ENCODE measurements around the gene ADARB2. TPM values are rescaled to one million over a fixed set of nuclear protein-coding genes. Genes with fewer than 3 reads are reported as not detected.

The ADARB2 gene
- polyA plus RNA-seq, 1 of the 3 experiments (the other 2 are of a cell fraction) = not detected

- POLR2A ChIA-PET = no interaction called here
These were observed 207.4 kb downstream of the ADARB2 start for GRCh38 chr10:1529806-1530413.

More at GRCh38 chr10:1529806-1530413, 207.4 kb downstream of the ADARB2 start:
- DNase-seq = no peak
- CTCF ChIA-PET = no interaction called here
- Histone ChIP-seq H3K79me2 (ENCODE audit: insufficient read depth) (no peaks in the 10 kb centered on the region), H2AFZ (ENCODE audit: low read depth) (no peak overlapping the region), H3K9me2 (no peaks in the 10 kb centered on the region; the same call in 1 of the 2 replicates), H3K4me3 (ENCODE audit: low read depth in 2 of 2, low read length in 1 of 2) (no peak overlapping the region), H3K27me3 (ENCODE audit: insufficient read depth) (no peaks in the 10 kb centered on the region), H3F3A (replicated peaks; ENCODE audit: insufficient read depth) (no peaks in the 10 kb centered on the region), H3K4me2 (no peak overlapping the region), H3K9me3 (no peaks in the 10 kb centered on the region), H3K36me3 (replicated peaks in 1 of 2; ENCODE audit: control insufficient read depth in 1 of 2, insufficient read depth in 2 of 2, low read length in 1 of 2) (no peaks in the 10 kb centered on the region), H3K9ac (no peak overlapping the region), H3K4me1 (ENCODE audit: control insufficient read depth in 1 of 2, insufficient read depth in 2 of 2, low read depth in 1 of 2, low read length in 1 of 2) (no peaks in the 10 kb centered on the region), H3K27ac (ENCODE audit: low read depth in 2 of 2, low read length in 1 of 2) (no peak overlapping the region), H4K20me1 (ENCODE audit: insufficient read depth) (no peaks in the 10 kb centered on the region)
- TF ChIP-seq REST (IDR thresholded peaks at IDR 0.05; ENCODE audit: low read depth, low read length) (no peak), RXRA (IDR thresholded peaks at IDR 0.05; ENCODE audit: borderline replicate concordance, low read depth) (no peak), TAF1 (IDR thresholded peaks at IDR 0.05; ENCODE audit: borderline replicate concordance, low read depth, low read length) (no peak), EP300 (IDR thresholded peaks at IDR 0.05; ENCODE audit: borderline replicate concordance in 1 of 2, low read depth in 1 of 2, low read length in 1 of 2) (no peak), EZH2phosphoT487 (IDR thresholded peaks at IDR 0.05; ENCODE audit: borderline replicate concordance, low read depth) (no peak), MEF2A (IDR thresholded peaks at IDR 0.05; ENCODE audit: borderline replicate concordance, low read depth) (no peak), RCOR1 (IDR thresholded peaks at IDR 0.05; ENCODE audit: low read length) (no peak), FOSL2 (IDR thresholded peaks at IDR 0.05; ENCODE audit: borderline replicate concordance, low read depth) (no peak), ZBTB33 (IDR thresholded peaks at IDR 0.05; ENCODE audit: borderline replicate concordance, low read depth) (no peak), FOXM1 (IDR thresholded peaks at IDR 0.05; ENCODE audit: low read depth) (no peak), ELF1 (IDR thresholded peaks at IDR 0.05) (no peak), GABPA (IDR thresholded peaks at IDR 0.05; ENCODE audit: low read depth) (no peak), PBX3 (IDR thresholded peaks at IDR 0.05) (no peak), SMC3 (IDR thresholded peaks at IDR 0.05; ENCODE audit: low read depth, low read length) (no peak)
- WGBS (ENCODE audit: low lambda C conversion rate) = 52% methylated on average over 11 of the region's 15 CpGs
